ENCODE data around the gene SH2D3A.

- TF ChIP-seq EZH2 (IDR thresholded peaks at IDR 0.05; ENCODE audit: low read depth, unreplicated experiment) = no peak
- TF ChIP-seq CREB1 (CRISPR knock-in tag; IDR thresholded peaks at IDR 0.05; ENCODE audit: low read depth) = no peak
- TF ChIP-seq JUNB (IDR thresholded peaks at IDR 0.05; ENCODE audit: unreplicated experiment) = no peak
- TF ChIP-seq CTCF (conservative IDR thresholded peaks at IDR 0.05; ENCODE audit: low read depth in 2 of 2) = no peak
- no peak for TF ChIP-seq ZNF331 (CRISPR knock-in tag; IDR thresholded peaks at IDR 0.05; ENCODE audit: low read depth)
- no peak for TF ChIP-seq EZH2phosphoT487 (IDR thresholded peaks at IDR 0.05; ENCODE audit: unreplicated experiment)
- TF ChIP-seq ETS1 (IDR thresholded peaks at IDR 0.05) = no peak
- no peak for TF ChIP-seq POLR2AphosphoS5 (IDR thresholded peaks at IDR 0.05; ENCODE audit: low read depth)
Observed at GRCh38 chr19:6734096-6734696, 33.0 kb downstream of the SH2D3A start.

Data from GM23338 (cell line).